Keratinocyte (primary cell): ENCODE results near the gene TP53I3. TPM values are rescaled to one million over a fixed set of nuclear protein-coding genes. Genes with fewer than 3 reads are reported as not detected.

Source experiments
- DNase-seq: peaks from one replicate; pipeline ENCODE4 v3.0.0-alpha.2; 2011; ENCODE audit warnings: low read depth, missing footprints, low spot score
- FAIRE-seq: peaks from 2 replicates; lab custom pipeline; 2011; peaks lifted over from hg19 to GRCh38; lab: Jason Lieb, UNC
- H2AFZ ChIP-seq: 2 replicates; pipeline ENCODE4 v1.6.0; 2012; ENCODE audit warnings: low read length, control low read depth, inconsistent platforms; ENCODE audit not compliant: control insufficient read depth
- H3K27ac ChIP-seq: 2 replicates; pipeline ENCODE4 v1.5.1; 2011; ENCODE audit warnings: low read length; ENCODE audit not compliant: control insufficient read depth, insufficient read depth
- H3K27me3 ChIP-seq: 3 replicates; pipeline ENCODE4 v1.6.0; 2011; ENCODE audit warnings: low read length; ENCODE audit not compliant: control insufficient read depth, insufficient read depth; ENCODE audit errors: extremely low read depth
- H3K36me3 ChIP-seq, 2 experiments: 2 replicates in 1 of 2; 3 replicates in 1 of 2; pipeline ENCODE4 v1.5.1; 2011; ENCODE audit warnings: low read length in 2 of 2, mild to moderate bottlenecking in 1 of 2; ENCODE audit not compliant: control insufficient read depth in 2 of 2, insufficient read depth in 2 of 2; ENCODE audit errors: extremely low read depth in 1 of 2
- H3K4me1 ChIP-seq: 3 replicates; pipeline ENCODE4 v1.5.1; 2011; ENCODE audit warnings: low read length; ENCODE audit not compliant: control insufficient read depth, insufficient read depth; ENCODE audit errors: extremely low read depth
- H3K4me2 ChIP-seq: 3 replicates; pipeline ENCODE4 v1.6.0; 2011; ENCODE audit warnings: low read depth, low read length; ENCODE audit not compliant: control insufficient read depth, insufficient read depth; ENCODE audit errors: extremely low read depth
- H3K4me3 ChIP-seq, 3 experiments: fragments of 200-600 bp in 1 of 3; sonication (generic) in 1 of 3; 2 replicates in 2 of 3; 3 replicates in 1 of 3; pipeline ENCODE4 v1.5.1; 2011 to 2016; ENCODE audit warnings: low read length in 3 of 3, mild to moderate bottlenecking in 3 of 3, control low read depth in 2 of 3, inconsistent platforms in 1 of 3, low read depth in 1 of 3, mixed read lengths in 1 of 3, mixed run types in 1 of 3, moderate library complexity in 1 of 3; ENCODE audit not compliant: control insufficient read depth in 2 of 3, insufficient read depth in 2 of 3; ENCODE audit errors: extremely low read depth in 1 of 3
- H3K79me2 ChIP-seq: 2 replicates; pipeline ENCODE4 v1.6.0; 2012; ENCODE audit warnings: low read length; ENCODE audit not compliant: control insufficient read depth, insufficient read depth
- H3K9ac ChIP-seq: 3 replicates; pipeline ENCODE4 v1.6.0; 2011; ENCODE audit warnings: low read length; ENCODE audit not compliant: control insufficient read depth, insufficient read depth; ENCODE audit errors: extremely low read depth
- H3K9me1 ChIP-seq: 3 replicates; pipeline ENCODE4 v1.6.0; 2011; ENCODE audit warnings: low read length; ENCODE audit not compliant: control insufficient read depth, insufficient read depth; ENCODE audit errors: extremely low read depth
- H3K9me3 ChIP-seq: 2 replicates; pipeline ENCODE4 v1.5.1; 2012; ENCODE audit warnings: low read depth, low read length; ENCODE audit not compliant: control insufficient read depth
- H4K20me1 ChIP-seq: 3 replicates; pipeline ENCODE4 v1.6.0; 2011; ENCODE audit warnings: low read length; ENCODE audit not compliant: control insufficient read depth, insufficient read depth; ENCODE audit errors: extremely low read depth
- CTCF ChIP-seq, 3 experiments: IDR thresholded peaks in 1 of 3; conservative IDR thresholded peaks in 1 of 3; optimal IDR thresholded peaks in 1 of 3; 2 replicates in 2 of 3; 3 replicates in 1 of 3; pipeline versions ENCODE3 to v1.5.1; 2011; ENCODE audit warnings: low read length in 3 of 3, mild to moderate bottlenecking in 3 of 3, moderate library complexity in 2 of 3, control low read depth in 1 of 3, inconsistent platforms in 1 of 3; ENCODE audit not compliant: insufficient read depth in 2 of 3; ENCODE audit errors: extremely low read depth in 1 of 3
- EZH2 ChIP-seq: IDR thresholded peaks from one replicate; pipeline ENCODE4 v1.6.1; 2012; ENCODE audit warnings: inconsistent platforms, mild to moderate bottlenecking, low read length, moderate library complexity
- dilution Hi-C: fragments of 300-500 bp; cut with MboI; formaldehyde crosslinking; loops from one replicate; pipeline ENCODE4 v1.7.0; 2020; ENCODE audit warnings: low sequenced_read_pairs; ENCODE audit not compliant: extremely low pct_ligation_motif_present
- polyA plus RNA-seq, 5 experiments: library from polyadenylated mRNA; depleted of rRNA in 3 of 5; stranded (reverse) in 3 of 5; stranded (forward) in 1 of 5; unstranded in 1 of 5; fragments of >200 nt; gene quantifications; 1 replicate in 1 of 5; 2 replicates in 3 of 5; 3 replicates in 1 of 5; pipeline versions ENCODE4 v1.2.1 to v1.2.3, GENCODE V29; 2011 to 2012; ENCODE audit warnings: missing spikeins in 2 of 5, low read depth in 1 of 5, low replicate concordance in 1 of 5

The TP53I3 gene
- polyA plus RNA-seq, 1 donor (not counting 4 experiments of a cell fraction or from before 2014, with no cell fraction given), result 30.9 TPM

- peak overlapping the region; percentile 74 for H3K4me2 ChIP-seq
- no peak for FAIRE-seq
These were observed 7.1 kb downstream of the TP53I3 start for GRCh38 chr2:24077535-24077877.

GRCh38 chr2:24076849-24077534, 7.6 kb downstream of the TP53I3 start:
- dilution Hi-C loops, result no loop called here
- Histone ChIP-seq H3K9me1 (no peaks in the 10 kb centered on the region), H3K4me2 (peak overlapping the region; percentile 74), H3K79me2 (peaks cover 33% of the 10 kb centered on the region), H2AFZ (peak overlapping the region; percentile 64), H3K27me3 (no peaks in the 10 kb centered on the region), H3K4me3 (peak overlapping the region; percentile 53 to 84 (median 82)), H4K20me1 (no peaks in the 10 kb centered on the region), H3K9ac (peak overlapping the region; percentile 91), H3K36me3 (peaks cover 9 to 15% of the 10 kb centered on the region in 2 experiments), H3K4me1 (peaks cover 9% of the 10 kb centered on the region), H3K27ac (peak overlapping the region; percentile 93), H3K9me3 (no peaks in the 10 kb centered on the region)
- TF ChIP-seq CTCF (optimal IDR thresholded peaks at IDR 0.05 in 1 of 3, IDR thresholded peaks at IDR 0.05 in 1 of 3, conservative IDR thresholded peaks at IDR 0.05 in 1 of 3; ENCODE audit: extremely low read depth in 1 of 3, insufficient read depth in 2 of 3, low read length in 3 of 3) (no peak), EZH2 (no peak)
- no peak for FAIRE-seq
- DNase-seq, result no peak

More at GRCh38 chr2:24077535-24077877, 7.1 kb downstream of the TP53I3 start:
- Histone ChIP-seq H4K20me1 (no peaks in the 10 kb centered on the region), H3K4me1 (peaks cover 9% of the 10 kb centered on the region), H3K79me2 (peaks cover 28% of the 10 kb centered on the region), H3K9ac (peak overlapping the region; percentile 91), H2AFZ (peak overlapping the region; percentile 64), H3K27me3 (no peaks in the 10 kb centered on the region), H3K27ac (peak overlapping the region; percentile 93), H3K9me1 (no peaks in the 10 kb centered on the region), H3K36me3 (peaks cover 10 to 19% of the 10 kb centered on the region in 2 experiments), H3K9me3 (no peaks in the 10 kb centered on the region), H3K4me3 (peak overlapping the region; percentile 53 to 84 (median 82))
- dilution Hi-C loops, result no loop called here
- no peak for DNase-seq
- no peak for TF ChIP-seq EZH2
- no peak for TF ChIP-seq CTCF (optimal IDR thresholded peaks at IDR 0.05 in 1 of 3, IDR thresholded peaks at IDR 0.05 in 1 of 3, conservative IDR thresholded peaks at IDR 0.05 in 1 of 3; ENCODE audit: extremely low read depth in 1 of 3, insufficient read depth in 2 of 3, low read length in 3 of 3)
